Kidney epithelial cell (primary cell): ENCODE results near the gene MT1H. TPM values are rescaled to one million over a fixed set of nuclear protein-coding genes. Genes with fewer than 3 reads are reported as not detected.

Source experiments
- DNase-seq: peaks from one replicate; pipeline ENCODE4 v3.0.0-alpha.2; 2010; ENCODE audit warnings: low read depth
- H3K27me3 ChIP-seq: 2 replicates; pipeline ENCODE4 v1.6.0; 2011; ENCODE audit warnings: low read length; ENCODE audit not compliant: control insufficient read depth, insufficient read depth
- H3K36me3 ChIP-seq: 2 replicates; pipeline ENCODE4 v1.5.1; 2011; ENCODE audit warnings: low read length; ENCODE audit not compliant: control insufficient read depth, insufficient read depth
- H3K4me3 ChIP-seq: 2 replicates; pipeline ENCODE4 v1.5.1; 2011; ENCODE audit warnings: low read depth, mild to moderate bottlenecking, control low read depth, low read length
- total RNA-seq: library from RNA; depleted of rRNA; stranded (reverse); fragments of >200 nt; gene quantifications from 2 replicates; pipeline ENCODE4 v1.2.3, GENCODE V29; 2015
- TF ChIP-seq, protein P1 (sequence below): IDR thresholded peaks from 2 replicates; pipeline ENCODE4 v1.5.1; 2011; ENCODE audit warnings: mild to moderate bottlenecking, moderate library complexity, low read length, control low read depth, inconsistent platforms; ENCODE audit not compliant: insufficient read depth, poor library complexity, severe bottlenecking

MT1H gene
- total RNA-seq, 1 donor from 2014 or later, result not detected

DNA sequence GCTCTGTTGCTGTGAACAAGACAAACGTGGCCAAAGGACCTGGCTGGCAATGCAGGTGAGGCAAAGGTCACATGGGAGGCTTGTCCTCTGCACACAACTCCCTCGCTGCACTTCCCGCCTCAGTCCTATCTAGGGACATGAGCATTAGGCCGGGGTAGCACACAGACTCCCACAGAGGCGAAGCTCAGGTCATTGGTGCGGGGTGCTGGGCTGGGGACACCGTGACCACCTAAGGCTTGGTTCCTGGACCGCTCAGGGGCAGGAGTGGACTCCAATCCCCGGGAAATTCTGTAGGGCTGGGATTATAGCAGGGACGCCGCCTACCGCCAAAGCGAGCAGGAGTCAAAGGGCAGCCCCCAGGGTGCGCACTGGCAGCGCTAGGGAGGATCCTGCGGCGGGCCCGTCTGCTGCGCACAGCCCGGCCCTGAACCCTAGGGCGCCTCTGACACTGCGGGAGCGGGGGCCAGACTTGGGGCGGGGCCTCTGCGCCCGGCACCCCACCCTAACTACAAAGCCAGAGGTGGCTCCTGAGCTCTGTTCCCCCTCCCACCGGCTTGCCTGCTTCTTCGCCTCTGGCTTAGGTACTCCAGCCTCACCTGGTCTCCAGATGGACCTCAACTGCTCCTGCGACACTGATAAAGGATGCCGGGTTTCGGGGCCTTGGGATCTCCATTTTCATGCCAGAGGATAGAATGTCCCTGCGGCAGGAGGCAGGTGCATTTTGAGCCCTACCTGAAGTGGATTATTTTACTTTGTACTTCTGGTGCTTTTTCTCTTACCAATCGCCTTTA lies 21.8 kb upstream of the MT1H start:
- Histone ChIP-seq H3K27me3 (peaks cover 43% of the 10 kb centered on the region), H3K4me3 (no peak overlapping the region), H3K36me3 (no peaks in the 10 kb centered on the region)
- no peak for DNase-seq
- TF ChIP-seq, protein P1, sequence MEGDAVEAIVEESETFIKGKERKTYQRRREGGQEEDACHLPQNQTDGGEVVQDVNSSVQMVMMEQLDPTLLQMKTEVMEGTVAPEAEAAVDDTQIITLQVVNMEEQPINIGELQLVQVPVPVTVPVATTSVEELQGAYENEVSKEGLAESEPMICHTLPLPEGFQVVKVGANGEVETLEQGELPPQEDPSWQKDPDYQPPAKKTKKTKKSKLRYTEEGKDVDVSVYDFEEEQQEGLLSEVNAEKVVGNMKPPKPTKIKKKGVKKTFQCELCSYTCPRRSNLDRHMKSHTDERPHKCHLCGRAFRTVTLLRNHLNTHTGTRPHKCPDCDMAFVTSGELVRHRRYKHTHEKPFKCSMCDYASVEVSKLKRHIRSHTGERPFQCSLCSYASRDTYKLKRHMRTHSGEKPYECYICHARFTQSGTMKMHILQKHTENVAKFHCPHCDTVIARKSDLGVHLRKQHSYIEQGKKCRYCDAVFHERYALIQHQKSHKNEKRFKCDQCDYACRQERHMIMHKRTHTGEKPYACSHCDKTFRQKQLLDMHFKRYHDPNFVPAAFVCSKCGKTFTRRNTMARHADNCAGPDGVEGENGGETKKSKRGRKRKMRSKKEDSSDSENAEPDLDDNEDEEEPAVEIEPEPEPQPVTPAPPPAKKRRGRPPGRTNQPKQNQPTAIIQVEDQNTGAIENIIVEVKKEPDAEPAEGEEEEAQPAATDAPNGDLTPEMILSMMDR, result no peak

DNA sequence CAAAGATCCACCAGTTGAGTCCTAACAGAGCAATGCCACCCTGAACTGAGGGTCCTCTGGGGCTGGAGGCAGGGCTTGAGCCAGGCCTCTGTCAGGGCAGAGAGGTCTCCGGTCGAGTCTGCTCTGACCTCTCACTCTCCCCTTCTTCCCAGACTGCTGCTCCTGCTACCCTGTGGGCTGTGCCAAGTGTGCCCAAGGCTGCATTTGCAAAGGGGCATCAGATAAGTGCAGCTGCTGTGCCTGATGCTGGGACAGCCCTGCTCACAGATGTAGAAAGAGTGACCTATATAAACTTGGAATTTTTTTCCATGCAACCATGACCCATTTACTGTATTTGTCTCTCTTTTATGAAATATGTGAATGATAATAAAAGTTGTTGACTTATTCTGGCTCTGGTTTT lies 20.3 kb upstream of the MT1H start:
- H3K36me3 ChIP-seq, result no peaks in the 10 kb centered on the region
- TF ChIP-seq, protein P1, result no peak
- peaks cover 43% of the 10 kb centered on the region for H3K27me3 ChIP-seq
- H3K4me3 ChIP-seq, result no peak overlapping the region
- DNase-seq, result no peak

DNA sequence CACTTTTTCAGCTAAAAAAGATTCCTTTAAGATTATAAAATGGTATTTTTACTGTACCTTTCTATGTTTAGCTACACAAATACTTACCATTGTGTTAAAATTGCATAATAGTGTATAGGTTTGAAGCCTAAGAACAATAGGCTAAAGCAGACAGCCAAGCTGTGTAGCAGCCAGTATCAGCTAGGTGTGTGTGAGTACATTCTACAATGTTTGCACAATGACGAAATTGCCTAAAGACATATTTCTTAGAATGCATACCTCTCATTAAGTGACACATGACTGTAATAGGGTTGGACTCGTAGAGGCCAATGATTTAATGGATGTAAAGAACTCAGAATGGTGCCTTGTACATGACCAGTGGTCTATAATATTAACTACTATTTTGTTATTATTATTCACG lies 19.8 kb upstream of the MT1H start:
- TF ChIP-seq, protein P1, result no peak
- H3K27me3 ChIP-seq, result peaks cover 43% of the 10 kb centered on the region
- H3K36me3 ChIP-seq, result no peaks in the 10 kb centered on the region
- H3K4me3 ChIP-seq, result no peak overlapping the region
- no peak for DNase-seq

DNA sequence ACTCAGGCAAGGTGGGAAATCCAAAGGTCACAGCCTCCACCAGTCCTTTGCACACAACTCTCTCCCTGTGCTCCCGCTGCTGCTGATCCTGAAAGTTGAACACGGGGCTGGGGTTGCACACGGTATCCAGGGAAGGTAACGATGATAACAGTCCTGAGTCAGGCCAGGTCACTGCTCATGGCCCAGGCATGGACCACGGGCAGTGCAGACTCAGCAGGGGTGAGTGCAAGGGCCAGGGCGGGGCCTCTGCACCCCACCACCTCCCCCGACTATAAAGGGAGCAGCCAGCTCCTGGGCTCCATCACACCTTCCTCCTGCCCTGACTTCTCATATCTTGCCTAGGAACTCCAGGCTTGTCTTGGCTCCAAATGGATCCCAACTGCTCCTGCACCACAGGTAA lies 18.0 kb upstream of the MT1H start, which contains the start of gene MT1B:
MT1B (plus strand) TSS at position 301 of the 400 bp plus-strand sequence; CDS start at position 369, 68 bp downstream.
- no peak for DNase-seq
- Histone ChIP-seq H3K4me3 (no peak within 1 kb of the TSS), H3K27me3 (peaks cover 37% of the 10 kb centered on the region), H3K36me3 (no peaks in the 10 kb centered on the region)
- TF ChIP-seq, protein P1, result no peak

DNA sequence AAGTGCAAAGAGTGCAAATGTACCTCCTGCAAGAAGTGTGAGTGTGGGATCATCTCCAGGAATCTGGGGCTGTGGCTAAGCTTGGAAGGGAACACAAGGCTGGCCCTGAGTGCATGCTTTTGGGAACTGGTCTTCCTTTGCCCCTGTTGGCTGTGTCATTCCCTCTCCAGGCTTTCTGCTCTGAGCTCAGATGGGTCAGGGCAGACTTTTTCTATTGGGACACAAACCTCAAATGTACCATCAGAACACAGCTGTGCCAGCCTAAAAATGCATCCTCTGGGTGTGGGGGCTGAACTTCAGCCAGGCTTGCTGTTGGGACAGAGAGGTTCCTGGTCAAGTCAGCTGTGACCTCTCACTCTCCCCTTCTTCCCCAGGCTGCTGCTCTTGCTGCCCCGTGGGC lies 17.0 kb upstream of the MT1H start:
- DNase-seq, result no peak
- TF ChIP-seq, protein P1, result no peak
- H3K27me3 ChIP-seq, result peaks cover 31% of the 10 kb centered on the region
- no peaks in the 10 kb centered on the region for H3K36me3 ChIP-seq
- no peak overlapping the region for H3K4me3 ChIP-seq

DNA sequence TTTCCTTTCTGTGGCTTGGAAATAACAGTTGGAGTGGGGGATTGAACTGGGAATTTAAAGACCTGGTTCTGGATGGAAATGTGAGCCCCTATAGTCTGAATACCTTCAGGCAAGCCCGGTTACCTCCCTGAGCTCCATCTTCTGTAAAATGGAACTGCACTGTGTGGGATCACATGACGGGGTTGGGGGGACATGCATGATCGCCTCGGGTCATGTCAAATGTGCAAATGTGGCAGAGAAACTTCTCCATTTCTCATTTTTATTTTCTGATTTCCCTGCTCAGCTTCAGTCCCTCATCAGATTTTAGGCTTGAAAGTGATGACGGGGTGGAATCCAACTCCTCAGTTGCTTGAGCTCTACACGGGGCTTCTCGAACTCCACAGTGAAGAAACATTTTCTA lies 16.4 kb upstream of the MT1H start:
- TF ChIP-seq, protein P1, result no peak
- no peaks in the 10 kb centered on the region for H3K36me3 ChIP-seq
- no peak overlapping the region for H3K4me3 ChIP-seq
- no peak for DNase-seq
- H3K27me3 ChIP-seq, result peaks cover 24% of the 10 kb centered on the region
